Mesenteric fat pad (tissue), 1 donor: ENCODE data around the gene PSMD6. TPM values are rescaled to one million over a fixed set of nuclear protein-coding genes. Genes with fewer than 3 reads are reported as not detected.

Experiments
- DNase-seq: peaks from one replicate; pipeline ENCODE4 v3.0.0-alpha.2; 2020; ENCODE audit warnings: low spot score
- total RNA-seq: library from RNA; stranded (reverse); fragmentation: NEBNext Ultra II Directional; extraction: Animal tissue kit (Norgen Biotek cat#: 25700); gene quantifications from one replicate; pipeline ENCODE4 v1.2.1, GENCODE V29; 2021
- donor health status: DM: yes; HTN: yes; CAD: no.

The PSMD6 gene
- total RNA-seq, 1 donor from 2014 or later = 64.1 TPM

DNA sequence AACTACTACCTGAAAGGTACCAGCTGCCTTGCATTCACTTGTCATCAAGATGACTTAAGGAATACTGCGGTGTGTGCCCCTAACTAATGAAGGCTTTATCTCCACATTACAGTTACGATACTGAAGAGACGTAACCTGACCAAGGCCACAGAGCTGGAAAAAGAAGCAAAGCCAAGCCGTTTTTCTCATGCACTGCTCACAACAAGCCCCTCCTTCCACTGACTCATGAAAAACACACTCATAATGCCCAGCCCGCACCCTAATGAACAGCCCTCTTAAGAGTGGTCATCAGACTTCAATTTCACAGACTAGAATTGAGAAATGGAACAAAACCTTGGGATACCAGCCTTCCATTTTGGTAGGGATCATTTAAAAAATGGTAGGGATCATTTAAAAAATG, 11.6 kb downstream of the PSMD6 start:
- DNase-seq = no peak

DNA sequence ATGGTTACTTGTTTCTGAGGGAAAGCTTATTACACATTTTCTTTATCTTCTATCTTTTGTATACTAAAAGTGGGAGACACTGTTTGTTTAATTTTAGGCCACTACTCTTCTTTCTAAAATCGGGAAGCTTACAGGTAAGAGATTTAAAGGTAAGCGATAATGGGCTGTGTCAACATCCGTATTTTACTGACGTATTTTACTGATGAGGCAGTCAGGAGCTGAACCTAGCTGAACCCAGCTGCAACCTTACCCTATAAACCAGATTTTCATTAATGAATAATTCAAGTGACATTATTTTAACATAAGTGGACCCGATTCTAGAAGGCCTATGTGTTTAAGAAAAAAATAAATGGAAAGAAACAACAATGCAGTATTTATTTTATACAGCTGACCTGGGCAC, 13.1 kb downstream of the PSMD6 start:
- DNase-seq = no peak

DNA sequence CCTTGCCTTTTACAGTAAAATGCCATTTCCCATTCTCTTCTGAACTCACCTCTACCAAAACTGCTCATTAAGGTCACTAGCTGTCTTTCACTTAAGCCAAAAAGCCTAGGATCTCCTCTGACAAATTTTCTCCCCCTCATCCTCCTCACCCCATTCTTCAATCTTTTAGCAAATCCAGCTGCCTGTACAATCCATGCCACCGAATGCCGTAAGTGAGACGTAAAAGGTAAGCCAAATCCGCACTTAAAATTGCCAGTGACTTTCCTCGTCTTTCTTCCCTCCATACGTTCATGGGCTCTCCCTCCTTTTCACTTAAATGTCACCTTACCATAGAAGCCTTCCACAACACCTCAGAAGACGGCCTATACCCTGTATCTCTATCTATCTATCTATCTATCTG, 13.8 kb downstream of the PSMD6 start:
- DNase-seq = no peak

DNA sequence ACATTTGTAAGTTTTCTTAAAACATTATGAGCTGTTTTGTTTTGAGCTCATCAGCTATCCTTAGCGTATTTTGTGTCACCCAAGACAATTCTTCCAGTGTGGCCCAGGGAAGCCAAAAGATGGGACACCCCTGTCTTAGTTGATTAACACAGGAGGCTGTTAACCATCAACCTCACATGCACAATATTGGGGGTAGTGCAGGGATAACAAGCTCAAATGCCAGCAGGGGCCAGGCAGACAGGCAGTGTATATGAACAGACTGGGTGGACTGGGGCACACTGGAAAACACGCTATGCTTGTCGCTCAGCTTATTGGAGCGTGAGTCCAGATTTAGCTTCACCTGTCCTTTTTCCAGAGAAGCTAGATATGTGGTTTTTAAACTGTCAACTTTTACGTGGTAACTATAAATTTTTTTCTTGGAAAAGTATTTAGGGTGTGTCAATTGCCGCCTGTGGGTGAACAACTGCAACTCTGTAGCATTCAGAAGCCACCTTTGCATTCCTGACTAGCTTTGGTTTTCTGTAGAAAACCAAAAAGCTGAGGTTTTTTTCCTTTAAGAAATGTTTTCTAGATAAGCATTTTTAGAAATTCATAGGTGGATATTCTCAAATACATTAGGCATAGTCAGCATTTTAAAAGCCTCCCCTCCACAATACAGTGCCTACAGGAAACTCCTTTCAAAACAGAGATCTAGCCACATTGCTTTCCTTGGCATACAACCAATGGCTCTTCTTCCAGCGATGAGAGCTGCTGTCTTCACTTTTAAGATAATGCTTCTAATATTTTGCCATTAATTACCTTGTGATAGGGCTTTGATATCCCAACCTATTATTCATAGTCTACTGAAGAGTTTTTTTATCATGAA, 14.6 kb downstream of the PSMD6 start:
- DNase-seq = no peak

DNA sequence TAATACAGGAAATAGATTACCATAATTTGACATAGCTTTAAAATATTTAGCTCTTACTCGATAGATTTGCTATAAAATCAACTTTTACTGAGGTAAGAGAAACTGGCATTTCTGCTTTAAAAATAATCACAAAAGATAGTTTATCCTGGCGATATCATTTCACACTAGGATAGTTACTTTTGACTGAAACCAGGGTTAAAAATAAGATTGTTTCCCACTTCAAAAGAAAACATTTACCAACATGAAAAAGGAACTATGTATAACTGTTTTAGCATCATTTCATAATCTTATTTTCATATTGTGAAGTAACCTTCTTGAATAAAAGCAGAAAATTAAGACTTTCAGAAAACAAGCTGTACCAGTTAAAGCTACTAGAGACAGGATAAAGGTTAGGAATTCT, 15.3 kb downstream of the PSMD6 start:
- DNase-seq = no peak

DNA sequence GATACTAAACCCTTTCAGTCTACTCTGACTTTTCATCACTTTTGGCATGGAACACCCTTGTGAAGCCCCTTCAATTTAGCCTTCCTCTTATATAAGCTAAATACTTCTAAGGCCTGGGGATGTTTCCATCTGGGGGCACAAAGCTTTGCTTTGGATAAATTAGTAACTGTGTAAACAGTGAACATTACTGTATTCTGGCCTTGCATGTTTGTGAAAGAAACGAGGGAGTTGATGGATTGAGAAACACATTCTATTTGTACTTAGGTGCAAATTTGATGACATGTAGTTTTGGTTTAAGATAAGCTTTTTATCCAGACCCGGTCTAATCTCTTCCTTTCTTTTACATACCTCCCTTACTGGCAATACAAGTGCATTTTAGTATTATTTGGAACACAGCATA, 19.7 kb downstream of the PSMD6 start:
- no peak for DNase-seq

DNA sequence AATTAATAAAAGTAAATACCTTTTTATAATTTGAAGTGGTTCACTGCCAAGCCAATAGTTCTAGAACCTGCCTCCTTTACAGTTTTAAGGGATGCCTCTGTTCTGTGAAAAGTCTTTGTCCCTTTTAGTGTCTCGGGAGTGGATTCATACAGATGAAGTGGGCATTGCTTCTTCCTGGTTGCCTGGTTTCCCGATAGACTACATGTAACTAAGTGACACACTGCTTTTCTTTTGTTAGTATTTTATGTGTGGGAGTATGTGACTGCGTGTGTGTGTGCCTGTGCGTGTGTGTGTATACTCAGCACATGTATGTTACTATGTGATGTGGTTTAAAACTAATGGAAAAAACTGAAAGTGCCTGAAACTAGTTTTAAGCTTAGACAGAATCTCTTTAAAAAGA, 21.1 kb downstream of the PSMD6 start:
- no peak for DNase-seq

DNA sequence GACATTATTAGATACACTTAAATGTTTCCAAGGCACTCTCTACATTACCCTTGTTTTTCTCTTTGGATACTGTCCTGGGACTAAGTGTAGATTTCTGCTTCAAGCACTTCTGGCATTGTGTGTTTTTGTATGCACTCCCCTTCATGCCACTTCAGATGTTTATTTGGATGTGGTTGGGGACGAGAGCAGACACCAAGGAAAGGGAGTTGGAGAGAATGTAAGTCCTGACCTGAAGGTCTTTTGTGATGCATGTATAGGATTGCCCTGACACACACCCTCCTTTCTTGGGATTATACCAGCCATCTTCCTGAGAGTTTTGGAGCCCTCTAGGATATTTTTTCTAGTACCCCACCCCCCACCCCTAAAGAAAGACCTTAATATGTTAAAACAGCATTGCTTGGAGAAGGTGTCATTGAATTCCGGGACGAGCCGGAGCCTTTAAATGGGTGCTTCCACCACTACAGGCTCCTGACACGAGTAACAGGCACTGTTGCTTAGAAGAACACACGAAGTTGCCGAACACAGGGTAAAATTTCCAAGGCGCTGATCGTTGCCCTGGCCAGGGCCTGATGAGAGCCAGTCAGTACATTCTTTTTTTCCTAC, 22.7 kb downstream of the PSMD6 start:
- no peak for DNase-seq

DNA sequence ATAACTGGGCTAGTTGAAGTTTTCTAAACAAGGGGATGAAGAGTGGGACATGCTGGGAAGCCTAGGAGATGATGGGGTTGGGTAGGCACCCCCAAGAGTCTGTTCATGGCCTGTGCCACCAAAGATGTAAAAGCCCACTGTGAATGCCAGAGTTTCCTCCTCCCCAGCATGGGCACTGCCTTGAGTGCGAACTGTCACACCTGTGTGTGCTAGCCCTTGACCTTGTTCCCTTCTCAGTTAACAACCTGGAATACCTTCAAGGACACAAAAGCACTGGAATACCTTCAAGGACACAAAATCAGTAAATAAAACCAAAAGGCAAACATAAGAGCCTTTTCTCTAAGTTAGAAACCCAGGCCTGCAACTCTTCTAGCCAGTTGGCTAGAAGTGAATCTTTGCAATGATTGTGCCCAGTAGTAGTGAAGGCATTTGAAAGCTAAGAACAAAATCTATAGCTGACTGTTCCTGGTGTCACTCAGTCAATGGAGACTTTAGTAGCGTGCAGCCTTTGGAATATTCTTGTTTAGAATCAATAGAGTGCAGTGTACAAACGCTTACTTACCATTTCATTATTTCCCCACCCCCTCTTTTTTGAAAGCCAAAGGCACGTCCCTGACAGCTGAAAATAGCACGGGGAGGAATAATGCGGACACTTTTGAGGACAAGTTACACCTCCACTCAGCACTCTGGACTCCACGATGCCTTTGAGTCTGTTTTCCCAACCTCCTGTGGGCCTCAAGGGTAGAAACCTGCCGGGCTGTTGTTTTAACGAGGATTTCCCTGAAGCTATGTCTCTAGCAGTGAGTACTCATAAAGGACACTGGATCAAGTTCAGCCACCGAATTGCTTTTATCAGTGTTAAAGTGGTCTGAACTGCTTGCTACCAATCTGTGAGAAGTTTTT, 24.2 kb downstream of the PSMD6 start:
- no peak for DNase-seq

DNA sequence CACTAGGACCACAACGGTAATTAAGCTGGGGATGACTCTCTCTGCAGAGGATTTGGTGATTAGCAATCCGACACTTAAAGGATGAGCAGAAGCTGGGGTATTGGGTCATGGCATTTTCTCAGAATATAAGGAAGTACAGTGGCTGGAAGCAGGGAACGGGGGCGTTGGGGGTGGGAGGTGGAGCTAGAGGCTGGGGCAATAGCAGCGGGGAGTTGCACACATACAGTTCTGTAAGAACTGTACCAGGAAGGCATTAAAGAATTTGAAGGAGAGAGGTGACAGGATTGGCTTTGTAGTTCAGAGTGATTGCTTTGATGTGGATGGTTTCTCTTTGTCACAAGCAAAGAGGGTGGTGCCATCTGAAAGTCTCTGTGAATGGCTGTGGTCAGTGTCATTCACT, 28.2 kb downstream of the PSMD6 start:
- DNase-seq = no peak

DNA sequence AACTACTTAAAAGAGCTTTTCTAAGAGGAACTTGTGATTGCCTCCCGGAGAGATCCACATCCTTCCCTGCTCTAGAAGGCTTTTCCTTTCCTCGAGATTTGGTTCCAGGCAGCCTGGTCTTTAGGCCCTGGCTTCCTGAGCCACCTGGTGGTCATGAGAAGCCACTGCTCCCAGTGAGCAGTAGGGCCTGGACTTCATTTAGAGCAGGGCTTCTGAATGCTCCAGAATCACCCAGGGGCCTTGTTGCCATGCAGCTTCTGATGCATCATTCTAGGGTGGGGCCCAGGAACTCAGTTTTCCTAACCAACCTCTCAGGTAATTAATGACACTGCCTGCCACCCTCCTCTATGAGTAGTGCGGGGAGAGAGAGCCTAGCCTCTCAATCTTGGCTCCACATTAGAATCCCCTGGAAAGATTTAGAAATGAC, 29.6 kb downstream of the PSMD6 start:
- no peak for DNase-seq

DNA sequence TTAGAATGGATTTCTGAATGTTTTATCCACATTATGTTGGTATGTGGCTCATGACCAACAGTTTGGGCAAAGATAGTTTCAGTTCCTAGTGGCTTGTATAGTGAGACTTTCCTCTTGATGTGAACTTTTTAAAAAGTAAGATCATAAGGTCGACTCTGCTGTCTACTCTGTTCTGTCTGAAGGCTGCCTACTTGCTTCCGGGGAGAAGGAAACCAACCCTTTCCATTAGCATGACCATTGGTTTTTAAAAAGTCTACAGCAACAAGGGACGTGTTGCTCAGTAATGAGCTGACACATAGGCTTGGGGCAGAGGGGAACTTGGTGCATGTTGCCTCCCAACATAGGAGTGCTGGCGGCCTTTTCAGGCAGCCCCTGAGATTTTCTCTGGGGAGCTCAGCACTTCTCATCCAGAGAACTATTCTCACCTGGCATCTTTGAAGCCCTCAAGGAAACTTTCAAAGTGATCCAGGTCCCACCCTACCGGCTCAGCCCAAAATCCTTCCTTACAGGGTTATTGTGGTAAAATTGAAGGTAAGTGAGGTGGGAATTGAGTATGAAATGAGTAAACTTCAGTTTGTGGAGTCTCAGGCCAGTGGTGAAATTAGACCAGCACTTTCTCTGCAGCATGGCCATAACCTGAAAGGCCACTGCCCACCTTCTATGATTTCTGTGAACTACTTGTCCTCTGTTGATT, 30.6 kb downstream of the PSMD6 start:
- no peak for DNase-seq

DNA sequence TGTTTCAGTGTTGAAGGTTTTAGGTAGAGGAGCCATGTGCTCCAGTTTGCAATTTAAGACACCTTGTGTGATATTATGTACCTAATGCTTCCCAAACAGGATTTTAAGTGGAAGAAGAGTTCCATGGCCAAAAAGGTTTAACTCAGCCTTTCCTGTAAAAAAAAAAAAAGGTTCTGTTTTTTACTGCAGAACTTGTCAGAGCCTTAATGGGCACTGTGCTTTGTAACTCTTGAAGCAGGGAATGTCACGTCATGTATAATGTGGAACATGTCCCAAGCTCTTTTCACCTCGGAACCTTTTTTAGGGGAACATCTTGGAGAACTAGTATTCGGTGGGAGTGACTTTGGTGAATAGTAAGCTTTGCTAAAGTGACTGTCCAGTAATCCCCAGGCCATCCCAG, 31.6 kb downstream of the PSMD6 start:
- DNase-seq = no peak

DNA sequence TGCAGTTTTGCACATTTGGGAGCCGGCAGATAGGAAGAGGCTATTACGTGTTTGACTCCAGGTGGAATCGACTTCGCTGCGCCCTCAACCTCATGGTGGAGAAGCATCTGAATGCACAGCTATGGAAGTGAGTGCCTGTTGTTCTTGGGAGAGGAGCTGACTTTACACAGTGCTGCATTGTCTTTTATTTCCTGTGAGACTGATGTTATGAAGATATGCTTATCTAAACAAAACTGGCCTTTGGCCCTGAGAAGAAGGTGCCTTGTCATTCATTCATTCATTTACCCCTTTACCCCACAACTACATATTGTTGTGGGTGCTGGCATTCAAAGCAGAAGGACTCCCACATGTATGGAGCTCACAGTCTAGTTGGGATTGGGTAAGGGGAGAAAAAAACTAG, 32.6 kb downstream of the PSMD6 start:
- DNase-seq = no peak

DNA sequence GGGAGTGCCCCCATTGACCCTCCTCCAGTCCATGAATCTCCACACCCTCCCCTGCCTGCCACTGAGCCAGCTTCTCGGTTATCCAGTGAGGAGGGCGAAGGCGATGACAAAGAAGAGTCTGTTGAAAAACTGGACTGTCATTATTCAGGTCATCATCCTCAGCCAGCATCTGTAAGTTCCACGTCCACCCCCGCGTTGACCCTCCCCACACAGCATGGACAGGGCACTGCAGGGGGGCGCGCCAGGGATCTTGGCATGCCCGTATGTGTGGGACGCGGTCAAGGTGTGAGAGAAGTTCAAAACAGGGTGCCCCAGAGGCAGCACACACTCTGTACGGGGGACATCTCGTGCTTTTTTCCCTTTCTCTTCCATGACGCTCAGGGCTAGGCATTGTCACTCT, 33.1 kb downstream of the PSMD6 start:
- no peak for DNase-seq

DNA sequence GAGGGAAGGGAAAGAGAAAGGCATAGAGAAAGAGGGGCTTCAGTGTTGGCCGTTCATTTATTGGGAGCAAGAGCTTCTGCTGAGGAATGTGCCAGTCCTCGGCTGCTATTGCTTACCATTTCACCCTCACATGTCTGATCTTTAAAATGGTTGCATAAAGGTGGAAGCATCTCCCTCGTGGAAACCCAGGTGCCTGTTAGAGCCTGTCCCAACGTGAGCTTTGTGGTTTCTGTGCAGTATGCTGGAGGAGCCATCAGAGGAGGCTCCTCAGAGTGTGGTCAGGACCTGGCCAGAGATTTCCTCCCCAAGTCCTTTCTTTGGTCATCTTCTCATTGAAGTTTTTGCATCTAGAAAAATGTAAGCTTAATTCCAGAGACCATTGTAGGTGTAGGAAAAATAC, 34.4 kb downstream of the PSMD6 start:
- DNase-seq = no peak

DNA sequence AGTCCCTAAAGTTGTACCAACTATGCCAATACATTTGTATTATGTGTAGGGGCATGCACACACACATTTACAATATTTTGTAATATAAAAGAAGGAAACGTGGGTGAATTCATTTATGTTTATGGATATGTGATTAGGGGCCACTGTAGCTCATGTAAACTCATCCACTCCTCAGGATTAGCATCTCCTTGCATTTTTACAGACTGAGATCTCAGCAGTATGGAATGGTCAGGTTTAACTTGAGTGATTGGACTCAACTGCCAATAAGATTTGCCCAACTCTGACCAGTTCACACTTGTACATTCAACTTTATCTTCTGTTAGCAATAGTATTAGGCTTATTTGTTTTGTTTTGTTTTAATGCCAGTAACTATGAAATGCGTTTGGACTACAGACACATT, 36.5 kb downstream of the PSMD6 start:
- no peak for DNase-seq

DNA sequence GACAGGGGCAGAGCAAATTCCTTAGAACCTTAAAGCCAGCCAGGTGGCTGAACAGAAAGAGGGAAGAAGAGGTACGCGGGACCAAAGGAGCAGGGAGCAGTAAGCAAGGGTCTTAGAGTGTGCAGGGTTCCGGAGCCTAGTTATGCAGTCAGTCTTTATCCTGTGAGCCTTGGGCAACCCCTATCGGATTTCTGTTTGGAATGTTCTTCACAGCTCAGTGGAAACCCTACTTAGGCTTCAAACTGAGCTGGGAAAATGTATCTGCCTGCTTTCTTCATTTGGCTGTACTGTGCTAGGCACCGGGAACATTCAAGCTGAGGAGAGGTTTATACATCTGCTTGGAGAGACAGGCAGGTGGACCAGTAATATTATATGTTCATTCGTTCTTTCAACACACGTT, 37.1 kb downstream of the PSMD6 start:
- no peak for DNase-seq

DNA sequence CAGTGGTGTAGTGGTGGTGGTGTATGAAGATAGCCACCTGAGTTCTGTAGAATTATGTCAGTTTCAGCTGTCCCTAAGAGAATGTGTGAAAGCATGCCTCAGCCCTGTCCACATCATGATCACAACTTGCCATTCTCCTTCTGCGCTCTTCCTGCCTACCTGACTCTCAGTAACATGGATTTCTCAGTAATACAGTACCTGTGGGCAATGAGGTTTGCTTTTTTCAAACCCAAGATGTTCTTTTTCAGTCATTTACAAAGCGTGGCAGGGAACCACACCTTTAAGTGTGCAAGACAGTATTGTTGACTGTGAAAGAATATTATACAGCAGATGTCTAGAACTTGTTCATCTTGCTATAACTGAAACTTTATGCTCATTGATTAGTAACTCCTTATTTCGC, 38.9 kb downstream of the PSMD6 start:
- no peak for DNase-seq

DNA sequence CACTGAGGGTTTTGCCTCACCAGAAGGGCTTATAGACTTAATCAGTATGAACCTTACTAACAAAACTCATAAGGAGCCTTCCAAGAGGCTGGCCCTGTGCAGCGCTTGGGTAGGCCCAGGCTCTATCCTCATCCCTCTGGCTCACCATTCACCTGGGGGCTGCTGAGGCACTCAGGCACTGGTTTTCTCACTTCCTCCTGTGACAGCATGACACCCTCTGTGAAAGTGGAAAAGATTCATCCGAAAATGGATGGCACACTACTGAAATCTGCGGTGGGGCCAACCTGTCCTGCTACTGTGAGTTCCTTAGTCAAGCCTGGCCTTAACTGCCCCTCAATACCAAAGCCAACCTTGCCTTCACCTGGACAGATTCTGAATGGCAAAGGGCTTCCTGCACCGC, 41.3 kb downstream of the PSMD6 start:
- DNase-seq = no peak

DNA sequence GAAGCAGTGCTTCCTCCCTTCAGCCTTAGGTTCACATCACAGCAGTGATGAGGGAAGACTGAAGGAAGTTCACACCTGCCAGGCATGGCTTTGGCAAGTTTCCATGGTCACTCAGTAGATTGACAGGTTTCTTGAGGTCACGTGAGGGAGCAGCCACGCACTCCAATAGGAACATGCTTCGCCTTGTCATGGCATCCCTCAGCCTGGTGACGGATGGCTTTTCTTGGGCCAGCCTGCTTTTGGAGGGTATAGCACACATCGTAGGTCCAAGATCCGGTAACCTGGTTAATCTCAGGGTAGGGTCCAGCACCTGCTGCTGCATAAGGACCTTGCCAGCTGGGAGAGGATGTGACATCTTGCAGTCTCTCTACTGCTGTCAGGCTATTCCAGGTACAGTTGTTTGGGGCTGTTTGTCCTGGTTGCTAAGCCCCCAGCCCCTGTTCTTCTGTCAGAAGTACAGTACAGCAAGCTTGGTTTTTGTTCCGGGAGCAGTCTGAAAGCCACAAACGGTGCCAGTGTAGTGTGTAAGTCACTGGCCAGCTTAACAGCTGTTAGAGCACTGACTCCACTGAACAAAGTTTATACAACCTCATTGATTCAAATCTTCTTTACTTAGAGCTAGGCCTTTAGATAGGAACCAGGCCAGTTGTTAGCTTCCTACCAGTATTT, 42.3 kb downstream of the PSMD6 start:
- no peak for DNase-seq
